Uterus (tissue), 4 donors: ENCODE measurements around the gene CIITA. TPM values are rescaled to one million over a fixed set of nuclear protein-coding genes. Genes with fewer than 3 reads are reported as not detected.

Experiments used
- DNase-seq, 2 donors: peaks; one replicate each; pipeline ENCODE4 v3.0.0-alpha.2; 2019 to 2020
- H3K27ac ChIP-seq, 2 donors: fragments of 200-600 bp; sonication (generic); 1 replicate in 1 of 2; 2 replicates in 1 of 2; pipeline ENCODE4 v1.5.1; 2016 to 2018
- H3K27me3 ChIP-seq, 2 donors: fragments of 200-600 bp; sonication (generic); one replicate each; pipeline ENCODE4 v1.5.1; 2018 to 2019; ENCODE audit warnings: control low read depth in 1 of 2
- H3K36me3 ChIP-seq, 2 donors: fragments of 200-600 bp; sonication (generic); one replicate each; pipeline ENCODE4 v1.5.1; 2019; ENCODE audit warnings: control low read depth in 1 of 2
- H3K4me1 ChIP-seq, 2 donors: fragments of 200-600 bp; sonication (generic); one replicate each; pipeline ENCODE4 v1.5.1; 2018 to 2019; ENCODE audit warnings: control low read depth in 1 of 2
- H3K4me3 ChIP-seq, 2 donors: fragments of 200-600 bp; sonication (generic); 1 replicate in 1 of 2; 2 replicates in 1 of 2; pipeline ENCODE4 v1.5.1; 2018 to 2019; ENCODE audit warnings: mild to moderate bottlenecking in 1 of 2
- H3K9me3 ChIP-seq, 2 donors: fragments of 200-600 bp; sonication (generic); one replicate each; pipeline ENCODE4 v1.5.1; 2019; ENCODE audit warnings: control low read depth in 1 of 2
- CTCF ChIP-seq, 4 experiments: fragments of 200-600 bp in 2 of 4; fragments of 450-650 bp in 2 of 4; sonication (generic) in 2 of 4; IDR thresholded peaks; one replicate each; pipeline ENCODE4 v1.5.1; 2016 to 2019; ENCODE audit warnings: antibody characterized with exemption in 4 of 4, mild to moderate bottlenecking in 2 of 4, moderate library complexity in 1 of 4
- POLR2A ChIP-seq, 2 donors: fragments of 450-650 bp; IDR thresholded peaks; one replicate each; pipeline ENCODE4 v1.6.1; 2016; ENCODE audit warnings: antibody characterized with exemption in 2 of 2, mild to moderate bottlenecking in 1 of 2, moderate library complexity in 1 of 2
- intact Hi-C: fragments of 100-400 bp; cut with DNase I; formaldehyde crosslinking; loops from one replicate; pipeline ENCODE4 v1.15.1; 2023; ENCODE audit warnings: low total_unique reads
- total RNA-seq, 4 donors: library from RNA; depleted of rRNA in 3 of 4; stranded (reverse); fragments of >200 nt in 3 of 4; gene quantifications; one replicate each; pipeline versions ENCODE4 v1.1.0 to v1.2.4, GENCODE V29; 2014 to 2023
- donor health status: DM: yes; HTN: yes; CAD: no.

Gene CIITA
- total RNA-seq, 4 donors from 2014 or later, result 7.1 to 48.3 (median 18.8) TPM

- no peaks in the 10 kb centered on the region for H3K9me3 ChIP-seq
- intact Hi-C loops, result no loop called here
- TF ChIP-seq POLR2A (IDR thresholded peaks at IDR 0.05) (peak; percentile 68 to 71), CTCF (IDR thresholded peaks at IDR 0.05) (peak; percentile 14 to 45 (median 24))
- H3K4me1 ChIP-seq, result peaks cover 14 to 45% of the 10 kb centered on the region in 2 donors
- H3K27me3 ChIP-seq, result no peaks in the 10 kb centered on the region
- DNase-seq, result peak; percentile 94 to 97
- H3K4me3 ChIP-seq, result peak within 1 kb of the TSS; percentile 51 to 95
- H3K36me3 ChIP-seq, result no peaks in the 10 kb centered on the region
- H3K27ac ChIP-seq, result peak within 1 kb of the TSS; percentile 80 to 88
Observed at GRCh38 chr16:10942352-10943063, 65.5 kb downstream of the CIITA start, which contains the start of gene DEXI. Gene DEXI (minus strand): TSS chr16:10942468. CDS start chr16:10942005, 463 bp downstream.

GRCh38 chr16:10943064-10943353 lies 66.0 kb downstream of the CIITA start:
- H3K27ac ChIP-seq, result peak overlapping the region in 1 of 2 donors; percentile 79
- intact Hi-C loops, result no loop called here
- no peaks in the 10 kb centered on the region for H3K27me3 ChIP-seq
- no peaks in the 10 kb centered on the region for H3K36me3 ChIP-seq
- H3K4me1 ChIP-seq, result peaks cover 14 to 40% of the 10 kb centered on the region in 2 donors
- peak overlapping the region; percentile 51 to 95 for H3K4me3 ChIP-seq
- DNase-seq, result no peak
- TF ChIP-seq POLR2A (IDR thresholded peaks at IDR 0.05), result no peak
- no peak for TF ChIP-seq CTCF (IDR thresholded peaks at IDR 0.05)
- H3K9me3 ChIP-seq, result no peaks in the 10 kb centered on the region

- no peaks in the 10 kb centered on the region for H3K9me3 ChIP-seq
- peak in 3 of 4 experiments; percentile 15 to 51 (median 50) for TF ChIP-seq CTCF (IDR thresholded peaks at IDR 0.05)
- peak in 1 of 2 donors; percentile 78 for TF ChIP-seq POLR2A (IDR thresholded peaks at IDR 0.05)
- H3K4me1 ChIP-seq, result peaks cover 8 to 34% of the 10 kb centered on the region in 2 donors
- intact Hi-C loops, result no loop called here
- peak within 1 kb of the TSS; percentile 84 to 97 for H3K4me3 ChIP-seq
- DNase-seq, result peak; percentile 97 to 99
- H3K27me3 ChIP-seq, result no peaks in the 10 kb centered on the region
- peak within 1 kb of the TSS; percentile 60 to 79 for H3K27ac ChIP-seq
- no peaks in the 10 kb centered on the region for H3K36me3 ChIP-seq
Observed at GRCh38 chr16:10944249-10945064, 67.5 kb downstream of the CIITA start, which contains the start of gene CLEC16A. Gene CLEC16A (plus strand): TSS chr16:10944564. CDS start chr16:10944718, 154 bp downstream.

- Histone ChIP-seq H3K9me3 (no peaks in the 10 kb centered on the region), H3K27ac (peak overlapping the region in 1 of 2 donors; percentile 60), H3K4me3 (peak overlapping the region; percentile 84 to 97), H3K27me3 (no peaks in the 10 kb centered on the region), H3K36me3 (no peaks in the 10 kb centered on the region), H3K4me1 (peaks cover 2 to 30% of the 10 kb centered on the region in 2 donors)
- no peak for DNase-seq
- intact Hi-C loops, result no loop called here
- TF ChIP-seq CTCF (IDR thresholded peaks at IDR 0.05), result no peak
- no peak for TF ChIP-seq POLR2A (IDR thresholded peaks at IDR 0.05)
Observed at GRCh38 chr16:10945065-10945787, 68.2 kb downstream of the CIITA start.
